Neural cell (in vitro differentiated cells): ENCODE measurements around the gene CIDEA.
"Not testable (repeated sequence)": the region's sequence is repeated elsewhere in the genome, so short reads cannot be mapped to it uniquely, and the experiment has no call there.

Source experiments
- CTCF ChIP-seq: fragments of 450-650 bp; IDR thresholded peaks from 2 replicates; pipeline ENCODE4 v1.5.1; 2014; ENCODE audit warnings: antibody characterized with exemption, mild to moderate bottlenecking, moderate library complexity; ENCODE audit not compliant: poor library complexity, severe bottlenecking
- EP300 ChIP-seq: fragments of 450-650 bp; conservative IDR thresholded peaks from 2 replicates; pipeline ENCODE4 v1.6.1; 2014; ENCODE audit warnings: antibody characterized with exemption, mild to moderate bottlenecking, moderate library complexity; ENCODE audit not compliant: poor library complexity, severe bottlenecking
- EZH2 ChIP-seq: fragments of 200-600, 300-800 bp; shearing (Covaris generic), sonication (generic); IDR thresholded peaks from 2 replicates; pipeline ENCODE4 v1.6.1; 2014; ENCODE audit warnings: antibody characterized with exemption, low read length, borderline replicate concordance, mild to moderate bottlenecking; ENCODE audit not compliant: insufficient read depth, poor library complexity, severe bottlenecking
- POLR2AphosphoS5 ChIP-seq: IDR thresholded peaks from 2 replicates; pipeline ENCODE4 v1.6.1; 2012
- RAD21 ChIP-seq: fragments of 450-650 bp; conservative IDR thresholded peaks from 2 replicates; pipeline ENCODE4 v1.6.1; 2014; ENCODE audit warnings: antibody characterized with exemption, mild to moderate bottlenecking, moderate library complexity
- REST ChIP-seq: IDR thresholded peaks from 2 replicates; pipeline ENCODE4 v1.6.1; 2012; ENCODE audit warnings: borderline replicate concordance
- SMC3 ChIP-seq: fragments of 450-650 bp; conservative IDR thresholded peaks from 2 replicates; pipeline ENCODE4 v1.6.1; 2014; ENCODE audit warnings: antibody characterized with exemption, mild to moderate bottlenecking, moderate library complexity; ENCODE audit not compliant: poor library complexity
- TAF1 ChIP-seq: IDR thresholded peaks from 2 replicates; pipeline ENCODE4 v1.6.1; 2012; ENCODE audit warnings: low read depth

- TF ChIP-seq CTCF, POLR2AphosphoS5, RAD21, SMC3, EZH2, TAF1, EP300, REST: not testable (repeated sequence)
These were observed 41.9 kb upstream of the CIDEA start for GRCh38 chr18:12212308-12212707.
